ENCODE measurements around the gene NETO2. TPM values are rescaled to one million over a fixed set of nuclear protein-coding genes. Genes with fewer than 3 reads are reported as not detected.

The NETO2 gene
- total and polyA plus RNA-seq, 2 of the 13 experiments (the other 11 are each of a cell fraction or from before 2014, with no cell fraction given), result 8.2 to 13.5 TPM

- TF ChIP-seq ZNF770 (CRISPR knock-in tag; IDR thresholded peaks at IDR 0.05) (no peak), ELF1 (CRISPR knock-in tag; IDR thresholded peaks at IDR 0.05) (no peak), HNRNPK (IDR thresholded peaks at IDR 0.05; ENCODE audit: low read depth, low read length, poor library complexity, severe bottlenecking) (no peak), ZFP36L1 (CRISPR knock-in tag; IDR thresholded peaks at IDR 0.05) (no peak), FOXA3 (CRISPR knock-in tag; IDR thresholded peaks at IDR 0.05) (no peak), ZNF274 (CRISPR knock-in tag; IDR thresholded peaks at IDR 0.05) (peak; percentile 44), SNAPC5 (CRISPR knock-in tag; IDR thresholded peaks at IDR 0.05; ENCODE audit: borderline replicate concordance) (no peak), NFE2L2 (IDR thresholded peaks at IDR 0.05; ENCODE audit: low read length) (no peak), ZBTB10 (CRISPR knock-in tag; IDR thresholded peaks at IDR 0.05; ENCODE audit: borderline replicate concordance) (no peak), ZNF292 (CRISPR knock-in tag; IDR thresholded peaks at IDR 0.05; ENCODE audit: borderline replicate concordance, low read depth) (0 out of 2 replicates have a peak, but pooled peaks have one; percentile 33), HNF1B (CRISPR knock-in tag; IDR thresholded peaks at IDR 0.05) (0 out of 2 replicates have a peak, but pooled peaks have one; percentile 10), GPBP1L1 (CRISPR knock-in tag; IDR thresholded peaks at IDR 0.05) (no peak), PBX3 (CRISPR knock-in tag; IDR thresholded peaks at IDR 0.05; ENCODE audit: borderline replicate concordance) (no peak), CCDC6 (CRISPR knock-in tag; IDR thresholded peaks at IDR 0.05) (no peak), XRCC5 (optimal IDR thresholded peaks at IDR 0.05; ENCODE audit: low read length) (no peak), ZNF891 (CRISPR knock-in tag; IDR thresholded peaks at IDR 0.05) (no peak), HNRNPLL (IDR thresholded peaks at IDR 0.05; ENCODE audit: low read depth, low read length, poor library complexity, severe bottlenecking) (peak; percentile 64), CBX1 (IDR thresholded peaks at IDR 0.05; ENCODE audit: low read depth) (no peak), ZNF549 (CRISPR knock-in tag; IDR thresholded peaks at IDR 0.05) (no peak), REL (CRISPR knock-in tag; conservative IDR thresholded peaks at IDR 0.05) (no peak), SRSF1 (optimal IDR thresholded peaks at IDR 0.05; ENCODE audit: low read depth, low read length) (peak; percentile 62), MTA1 (CRISPR knock-in tag; IDR thresholded peaks at IDR 0.05; ENCODE audit: borderline replicate concordance) (no peak)
Observed at GRCh38 chr16:47037396-47037745, 106.4 kb downstream of the NETO2 start (continued).

Data from HepG2 (cell line).